Measurements from ENCODE around the gene NDRG4.

The NDRG4 gene

GRCh38 chr16:58472827-58473226, 27.1 kb upstream of the NDRG4 start:
- DNase-seq (ENCODE audit: low spot score), result no peak
- no peak for TF ChIP-seq CTCF (IDR thresholded peaks at IDR 0.05; ENCODE audit: extremely low read depth, insufficient read depth, missing control alignments)
- in situ Hi-C loops (cut with MboI; ENCODE audit: low pct_unique_long_range_greater_than_20kb, low sequenced_read_pairs, unreplicated experiment), result no loop called here

- no peak for DNase-seq (ENCODE audit: low spot score)
- no peak for TF ChIP-seq CTCF (IDR thresholded peaks at IDR 0.05; ENCODE audit: extremely low read depth, insufficient read depth, missing control alignments)
- in situ Hi-C loops (cut with MboI; ENCODE audit: low pct_unique_long_range_greater_than_20kb, low sequenced_read_pairs, unreplicated experiment), result no loop called here
Observed at GRCh38 chr16:58474296-58474695, 25.6 kb upstream of the NDRG4 start.

- in situ Hi-C loops (cut with MboI; ENCODE audit: low pct_unique_long_range_greater_than_20kb, low sequenced_read_pairs, unreplicated experiment), result no loop called here
- no peak for TF ChIP-seq CTCF (IDR thresholded peaks at IDR 0.05; ENCODE audit: extremely low read depth, insufficient read depth, missing control alignments)
- no peak for DNase-seq (ENCODE audit: low spot score)
Observed at GRCh38 chr16:58475091-58475619, 24.8 kb upstream of the NDRG4 start.

- no peak for TF ChIP-seq CTCF (IDR thresholded peaks at IDR 0.05; ENCODE audit: extremely low read depth, insufficient read depth, missing control alignments)
- no peak for DNase-seq (ENCODE audit: low spot score)
- in situ Hi-C loops (cut with MboI; ENCODE audit: low pct_unique_long_range_greater_than_20kb, low sequenced_read_pairs, unreplicated experiment), result no loop called here
Observed at GRCh38 chr16:58476791-58477190, 23.2 kb upstream of the NDRG4 start.

- TF ChIP-seq CTCF (IDR thresholded peaks at IDR 0.05; ENCODE audit: extremely low read depth, insufficient read depth, missing control alignments), result no peak
- no peak for DNase-seq (ENCODE audit: low spot score)
- in situ Hi-C loops (cut with MboI; ENCODE audit: low pct_unique_long_range_greater_than_20kb, low sequenced_read_pairs, unreplicated experiment), result no loop called here
Observed at GRCh38 chr16:58478427-58478826, 21.5 kb upstream of the NDRG4 start.

GRCh38 chr16:58481226-58481869, 18.6 kb upstream of the NDRG4 start:
- in situ Hi-C loops (cut with MboI; ENCODE audit: low pct_unique_long_range_greater_than_20kb, low sequenced_read_pairs, unreplicated experiment), result no loop called here
- no peak for DNase-seq (ENCODE audit: low spot score)
- no peak for TF ChIP-seq CTCF (IDR thresholded peaks at IDR 0.05; ENCODE audit: extremely low read depth, insufficient read depth, missing control alignments)

Data from GM13977 (cell line).